ENCODE results near the gene ATP7B. TPM values are rescaled to one million over a fixed set of nuclear protein-coding genes. Genes with fewer than 3 reads are reported as not detected.
"Not testable (repeated sequence)": the region's sequence is repeated elsewhere in the genome, so short reads cannot be mapped to it uniquely, and the experiment has no call there.

Gene ATP7B
- total and polyA plus RNA-seq, 3 experiments from 2014 or later = 0.18 to 1.2 (median 1.1) TPM

DNA sequence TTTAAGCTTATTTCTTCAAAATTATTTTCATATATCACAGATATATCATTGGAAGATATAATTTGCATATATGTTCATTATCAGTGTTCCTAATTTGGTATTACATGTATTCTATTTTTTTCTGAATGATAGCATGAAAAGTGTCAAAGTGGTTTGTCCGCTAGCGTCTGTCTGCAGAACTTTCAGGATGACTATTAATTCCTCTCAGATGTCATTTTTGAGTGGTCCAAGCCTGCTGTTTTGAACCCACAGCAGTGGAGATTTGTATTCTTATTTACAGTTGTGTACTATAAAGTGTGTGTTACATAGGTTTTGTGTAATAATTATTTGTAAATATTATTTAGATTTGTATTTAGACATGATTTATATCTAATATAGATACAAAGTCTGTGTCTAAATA lies 21.8 kb upstream of the ATP7B start:
- ChIA-PET CTCF (no interaction called here), POLR2A (no interaction called here)
- no peaks in the 10 kb centered on the region for H3K9me3 ChIP-seq (ENCODE audit: low read length)
- peaks cover 11 to 30% (median 22%) of the 10 kb centered on the region in 3 donors for H3K36me3 Mint-ChIP-seq
- DNase-seq = no peak
- peaks cover 19 to 48% (median 26%) of the 10 kb centered on the region in 3 donors for H3K4me1 Mint-ChIP-seq
- no peak overlapping the region for H3K27ac Mint-ChIP-seq
- H3K27me3 ChIP-seq (ENCODE audit: insufficient read depth, low read length, poor library complexity, severe bottlenecking) = no peaks in the 10 kb centered on the region
- H3K4me1 ChIP-seq (ENCODE audit: insufficient read depth, low read length) = no peaks in the 10 kb centered on the region
- no peak overlapping the region for H3K4me3 Mint-ChIP-seq
- no peaks in the 10 kb centered on the region for H3K36me3 ChIP-seq (ENCODE audit: insufficient read depth, low read length)
- H3K4me3 ChIP-seq (ENCODE audit: low read length) = no peak overlapping the region
- peaks cover 0 to 8% (median under 1%) of the 10 kb centered on the region in 5 donors for H3K9me3 Mint-ChIP-seq
- no peak overlapping the region for H3K27ac ChIP-seq (ENCODE audit: low read depth, low read length)
- no peaks in the 10 kb centered on the region for H3K27me3 Mint-ChIP-seq

DNA sequence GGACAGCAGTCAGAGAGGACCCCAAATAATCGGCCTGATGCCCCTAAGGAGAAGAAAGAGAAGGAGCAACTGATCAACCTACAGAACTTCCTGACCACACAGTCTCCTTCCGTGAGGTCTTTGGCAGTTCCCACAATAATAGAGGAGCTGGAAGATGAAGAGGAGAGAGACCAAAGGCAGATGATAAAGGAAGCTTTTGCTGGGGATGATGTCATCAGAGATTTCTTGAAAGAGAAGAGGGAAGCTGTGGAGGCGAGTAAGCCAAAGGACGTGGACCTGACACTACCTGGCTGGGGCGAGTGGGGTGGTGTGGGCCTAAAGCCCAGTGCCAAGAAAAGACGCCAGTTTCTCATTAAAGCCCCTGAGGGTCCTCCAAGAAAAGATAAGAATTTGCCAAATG lies 19.2 kb upstream of the ATP7B start:
- peaks cover 21 to 50% (median 46%) of the 10 kb centered on the region in 3 donors for H3K36me3 Mint-ChIP-seq
- H3K27ac ChIP-seq (ENCODE audit: low read depth, low read length); DNase-seq; H3K27me3 ChIP-seq (ENCODE audit: insufficient read depth, low read length, poor library complexity, severe bottlenecking); H3K4me1 ChIP-seq (ENCODE audit: insufficient read depth, low read length); POLR2A ChIA-PET; H3K27me3 Mint-ChIP-seq; H3K4me3 Mint-ChIP-seq; H3K4me3 ChIP-seq (ENCODE audit: low read length); H3K9me3 ChIP-seq (ENCODE audit: low read length); CTCF ChIA-PET: not testable (repeated sequence)
- peaks cover 39 to 69% (median 48%) of the 10 kb centered on the region in 3 donors for H3K4me1 Mint-ChIP-seq
- H3K36me3 ChIP-seq (ENCODE audit: insufficient read depth, low read length) = peaks cover 12% of the 10 kb centered on the region
- peak overlapping the region in 1 of 8 donors; percentile 2 for H3K27ac Mint-ChIP-seq
- peaks cover 0 to 17% (median 2%) of the 10 kb centered on the region in 5 donors for H3K9me3 Mint-ChIP-seq

DNA sequence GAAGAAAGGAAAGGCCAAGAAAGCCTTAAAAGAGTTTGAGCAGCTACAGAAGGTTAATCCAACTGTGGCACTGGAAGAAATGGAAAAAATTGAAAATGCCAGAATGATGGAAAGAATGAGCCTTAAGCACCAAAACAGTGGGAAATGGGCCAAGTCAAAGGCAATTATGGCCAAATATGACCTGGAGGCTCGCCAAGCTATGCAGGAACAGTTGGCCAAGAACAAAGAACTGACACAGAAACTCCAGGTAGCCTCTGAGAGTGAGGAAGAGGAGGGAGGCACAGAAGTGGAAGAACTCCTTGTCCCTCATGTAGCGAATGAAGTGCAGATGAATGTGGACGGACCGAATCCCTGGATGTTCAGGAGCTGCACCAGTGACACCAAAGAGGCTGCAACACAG lies 18.3 kb upstream of the ATP7B start:
- Mint-ChIP-seq H3K4me1 (peaks cover 41 to 71% (median 53%) of the 10 kb centered on the region in 3 donors), H3K27me3 (peaks cover 0 to 1% of the 10 kb centered on the region in 2 donors), H3K9me3 (peaks cover 0 to 17% (median 2%) of the 10 kb centered on the region in 5 donors), H3K36me3 (peaks cover 28 to 58% (median 54%) of the 10 kb centered on the region in 3 donors), H3K4me3 (no peak overlapping the region), H3K27ac (no peak overlapping the region)
- Histone ChIP-seq H3K9me3 (ENCODE audit: low read length) (no peaks in the 10 kb centered on the region), H3K4me1 (ENCODE audit: insufficient read depth, low read length) (peaks cover 4% of the 10 kb centered on the region), H3K27ac (ENCODE audit: low read depth, low read length) (no peak overlapping the region), H3K36me3 (ENCODE audit: insufficient read depth, low read length) (peaks cover 20% of the 10 kb centered on the region), H3K4me3 (ENCODE audit: low read length) (no peak overlapping the region), H3K27me3 (ENCODE audit: insufficient read depth, low read length, poor library complexity, severe bottlenecking) (no peaks in the 10 kb centered on the region)
- CTCF ChIA-PET = no interaction called here
- POLR2A ChIA-PET = no interaction called here
- DNase-seq = no peak

DNA sequence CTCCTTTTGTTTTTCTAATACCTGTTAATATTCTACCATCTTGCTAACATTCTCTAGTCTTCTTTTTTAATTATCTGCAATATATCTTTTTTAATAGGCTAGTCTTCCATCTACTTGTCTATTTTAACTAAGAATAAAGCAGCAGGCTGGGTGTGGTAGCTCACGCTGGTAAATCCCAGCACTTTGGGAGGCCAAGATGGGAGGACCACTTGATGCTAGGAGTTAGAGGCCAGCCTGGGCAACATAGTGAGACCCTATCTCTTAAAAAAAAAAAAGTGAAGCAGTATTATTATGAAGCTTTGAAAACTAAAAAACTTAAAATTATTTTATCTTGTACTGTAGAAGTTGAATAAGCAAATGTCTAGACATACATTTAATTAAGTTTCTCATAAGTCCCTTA lies 16.6 kb upstream of the ATP7B start:
- H3K27ac Mint-ChIP-seq = no peak overlapping the region
- peaks cover 34 to 67% (median 65%) of the 10 kb centered on the region in 3 donors for H3K36me3 Mint-ChIP-seq
- CTCF ChIA-PET = no interaction called here
- peaks cover 0 to 1% of the 10 kb centered on the region in 2 donors for H3K27me3 Mint-ChIP-seq
- Histone ChIP-seq H3K27ac (ENCODE audit: low read depth, low read length) (no peak overlapping the region), H3K9me3 (ENCODE audit: low read length) (no peaks in the 10 kb centered on the region), H3K4me3 (ENCODE audit: low read length) (no peak overlapping the region), H3K27me3 (ENCODE audit: insufficient read depth, low read length, poor library complexity, severe bottlenecking) (no peaks in the 10 kb centered on the region), H3K36me3 (ENCODE audit: insufficient read depth, low read length) (peaks cover 27% of the 10 kb centered on the region), H3K4me1 (ENCODE audit: insufficient read depth, low read length) (peaks cover 4% of the 10 kb centered on the region)
- no peak overlapping the region for H3K4me3 Mint-ChIP-seq
- H3K9me3 Mint-ChIP-seq = peaks cover 0 to 17% (median 2%) of the 10 kb centered on the region in 5 donors
- POLR2A ChIA-PET = no interaction called here
- no peak for DNase-seq
- peaks cover 37 to 71% (median 50%) of the 10 kb centered on the region in 3 donors for H3K4me1 Mint-ChIP-seq

DNA sequence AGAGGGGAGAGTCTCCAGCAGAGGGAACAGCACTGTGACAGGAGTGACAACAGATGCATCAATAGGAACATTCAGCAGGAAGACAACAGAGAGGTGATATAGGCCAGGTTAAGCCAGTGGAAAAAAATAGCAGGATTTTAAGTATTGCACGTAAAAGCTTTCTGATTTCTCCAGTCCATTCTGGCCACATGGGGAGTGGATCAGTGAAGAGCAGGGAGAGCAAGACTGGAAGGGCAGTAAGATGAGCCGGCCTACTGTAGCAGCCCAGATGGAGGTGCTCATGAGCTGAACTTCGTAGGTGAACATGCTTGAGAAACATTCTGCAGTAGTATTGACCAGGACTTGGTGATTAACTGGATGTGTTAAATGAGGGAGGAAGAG lies 15.0 kb upstream of the ATP7B start:
- POLR2A ChIA-PET = no interaction called here
- peaks cover 4% of the 10 kb centered on the region for H3K4me1 ChIP-seq (ENCODE audit: insufficient read depth, low read length)
- Mint-ChIP-seq H3K36me3 (peaks cover 39 to 77% (median 68%) of the 10 kb centered on the region in 3 donors), H3K27me3 (peaks cover 0 to 1% of the 10 kb centered on the region in 2 donors), H3K27ac (no peak overlapping the region), H3K4me3 (peak overlapping the region in 1 of 7 donors; percentile 6), H3K9me3 (peaks cover 0 to 17% (median 2%) of the 10 kb centered on the region in 5 donors), H3K4me1 (peaks cover 33 to 61% (median 45%) of the 10 kb centered on the region in 3 donors)
- H3K9me3 ChIP-seq (ENCODE audit: low read length) = no peaks in the 10 kb centered on the region
- no peak overlapping the region for H3K27ac ChIP-seq (ENCODE audit: low read depth, low read length)
- no peaks in the 10 kb centered on the region for H3K27me3 ChIP-seq (ENCODE audit: insufficient read depth, low read length, poor library complexity, severe bottlenecking)
- CTCF ChIA-PET = no interaction called here
- DNase-seq = no peak
- H3K4me3 ChIP-seq (ENCODE audit: low read length) = no peak overlapping the region
- peaks cover 27% of the 10 kb centered on the region for H3K36me3 ChIP-seq (ENCODE audit: insufficient read depth, low read length)

DNA sequence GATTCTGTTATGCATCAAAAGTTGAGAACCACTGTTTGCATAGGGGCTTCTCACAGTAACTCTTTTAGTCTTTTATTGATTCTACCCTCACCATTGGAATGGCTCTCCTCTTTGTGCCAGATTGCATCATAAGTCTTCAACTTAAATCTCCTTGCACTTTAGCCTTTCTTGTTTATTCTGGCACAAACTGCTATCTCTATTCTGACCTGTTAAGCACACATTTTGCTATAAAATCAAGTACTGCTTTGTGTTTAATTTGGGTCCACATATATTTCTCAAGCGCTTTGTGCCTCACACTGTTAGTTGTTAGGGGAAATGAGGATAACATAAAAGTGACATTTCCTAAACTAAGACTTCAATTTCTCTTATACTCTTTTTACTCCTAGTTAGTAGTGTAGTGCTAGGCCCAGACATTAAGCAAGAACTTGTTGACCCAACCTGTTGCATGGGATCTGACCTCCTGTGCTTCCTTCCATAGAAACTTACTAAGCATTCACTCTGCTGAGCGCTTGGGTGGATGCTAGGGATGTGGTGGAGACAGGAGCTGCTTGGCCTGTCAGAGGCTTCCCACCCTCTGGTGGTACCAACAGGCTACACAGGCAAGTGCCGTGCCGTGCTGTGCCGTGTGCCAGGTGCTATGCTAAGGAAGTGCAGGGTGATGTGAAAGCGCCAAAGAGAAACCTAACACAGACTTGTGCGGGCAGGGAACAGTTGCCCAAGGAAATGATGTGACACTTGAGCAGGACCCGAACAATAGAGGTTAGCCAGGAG lies 14.4 kb upstream of the ATP7B start:
- CTCF ChIA-PET = no interaction called here
- POLR2A ChIA-PET = no interaction called here

DNA sequence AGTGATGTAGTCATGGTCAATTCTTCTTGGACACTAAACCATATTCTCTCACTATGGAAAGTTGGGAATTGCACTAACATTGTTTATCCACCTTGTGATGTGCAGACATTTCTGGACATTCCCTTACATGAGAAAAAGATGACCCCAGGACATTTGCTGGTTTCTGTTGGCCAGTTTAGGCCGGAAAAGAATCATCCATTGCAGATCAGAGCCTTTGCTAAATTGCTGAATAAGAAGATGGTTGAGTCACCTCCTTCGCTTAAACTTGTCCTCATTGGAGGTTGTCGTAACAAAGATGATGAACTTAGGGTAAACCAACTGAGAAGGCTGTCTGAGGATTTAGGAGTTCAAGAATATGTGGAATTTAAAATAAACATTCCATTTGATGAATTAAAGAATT lies 13.2 kb upstream of the ATP7B start, which contains the start of gene UTP14C:
Gene UTP14C (plus strand): TSS at position 211 of the 400 bp plus-strand sequence. CDS start 4,114 bp downstream, outside the sequence.
- peaks cover 36 to 57% (median 50%) of the 10 kb centered on the region in 3 donors for H3K4me1 Mint-ChIP-seq
- no peak within 1 kb of the TSS for H3K27ac Mint-ChIP-seq
- peaks cover 45 to 86% (median 65%) of the 10 kb centered on the region in 3 donors for H3K36me3 Mint-ChIP-seq
- peaks cover 0 to 1% of the 10 kb centered on the region in 2 donors for H3K27me3 Mint-ChIP-seq
- no peak within 1 kb of the TSS for H3K4me3 ChIP-seq (ENCODE audit: low read length)
- no peaks in the 10 kb centered on the region for H3K27me3 ChIP-seq (ENCODE audit: insufficient read depth, low read length, poor library complexity, severe bottlenecking)
- no peaks in the 10 kb centered on the region for H3K9me3 ChIP-seq (ENCODE audit: low read length)
- H3K4me1 ChIP-seq (ENCODE audit: insufficient read depth, low read length) = peaks cover 4% of the 10 kb centered on the region
- ChIA-PET CTCF (interaction anchor here (0.6 kb wide), 1 partner anchor 23 kb away, joined by 3 read pairs; no protein-coding TSS in a partner anchor), POLR2A (no interaction called here)
- H3K36me3 ChIP-seq (ENCODE audit: insufficient read depth, low read length) = peaks cover 37% of the 10 kb centered on the region
- H3K27ac ChIP-seq (ENCODE audit: low read depth, low read length) = no peak within 1 kb of the TSS
- DNase-seq = no peak
- peaks cover 0 to 13% (median 2%) of the 10 kb centered on the region in 5 donors for H3K9me3 Mint-ChIP-seq
- no peak within 1 kb of the TSS for H3K4me3 Mint-ChIP-seq

More for the DNA sequence above, 14.4 kb upstream of the ATP7B start:
- Mint-ChIP-seq H3K4me1 (peaks cover 36 to 60% (median 51%) of the 10 kb centered on the region in 3 donors), H3K27ac (no peak overlapping the region), H3K27me3 (peaks cover 0 to 1% of the 10 kb centered on the region in 2 donors), H3K36me3 (peaks cover 41 to 83% (median 69%) of the 10 kb centered on the region in 3 donors), H3K9me3 (peaks cover 0 to 17% (median 2%) of the 10 kb centered on the region in 5 donors), H3K4me3 (no peak overlapping the region)
- Histone ChIP-seq H3K4me3 (ENCODE audit: low read length) (no peak overlapping the region), H3K9me3 (ENCODE audit: low read length) (no peaks in the 10 kb centered on the region), H3K36me3 (ENCODE audit: insufficient read depth, low read length) (peaks cover 29% of the 10 kb centered on the region), H3K27ac (ENCODE audit: low read depth, low read length) (no peak overlapping the region), H3K27me3 (ENCODE audit: insufficient read depth, low read length, poor library complexity, severe bottlenecking) (no peaks in the 10 kb centered on the region), H3K4me1 (ENCODE audit: insufficient read depth, low read length) (peaks cover 4% of the 10 kb centered on the region)
- DNase-seq = no peak

DNA sequence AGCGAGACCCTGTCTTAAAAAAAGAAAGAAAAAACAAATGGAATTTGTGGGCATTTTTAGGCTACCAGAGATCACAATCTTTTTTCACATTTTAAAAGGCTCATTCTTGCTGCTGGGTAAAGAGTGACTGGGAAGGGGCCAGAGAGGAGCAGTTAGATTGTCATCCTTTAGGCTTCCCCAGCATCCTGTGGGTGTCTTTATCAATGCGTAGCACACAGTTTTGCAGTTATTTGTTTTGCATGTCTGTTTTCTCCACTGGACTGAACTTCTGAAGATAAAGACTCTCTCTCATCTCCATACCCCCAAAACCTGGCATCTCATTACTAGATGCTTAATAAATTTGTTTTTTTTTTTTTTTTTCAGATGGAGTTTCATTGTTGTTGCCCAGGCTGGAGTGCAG lies 11.1 kb upstream of the ATP7B start:
- DNase-seq = no peak
- Histone ChIP-seq H3K4me1 (ENCODE audit: insufficient read depth, low read length) (peaks cover 4% of the 10 kb centered on the region), H3K27ac (ENCODE audit: low read depth, low read length) (no peak overlapping the region), H3K36me3 (ENCODE audit: insufficient read depth, low read length) (peaks cover 37% of the 10 kb centered on the region), H3K4me3 (ENCODE audit: low read length) (no peak overlapping the region), H3K9me3 (ENCODE audit: low read length) (no peaks in the 10 kb centered on the region), H3K27me3 (ENCODE audit: insufficient read depth, low read length, poor library complexity, severe bottlenecking) (no peaks in the 10 kb centered on the region)
- H3K27me3 Mint-ChIP-seq = peaks cover 0 to 1% of the 10 kb centered on the region in 2 donors
- peaks cover 46 to 86% (median 47%) of the 10 kb centered on the region in 3 donors for H3K36me3 Mint-ChIP-seq
- H3K9me3 Mint-ChIP-seq = peaks cover 0 to 8% (median 2%) of the 10 kb centered on the region in 5 donors
- ChIA-PET POLR2A (no interaction called here), CTCF (no interaction called here)
- H3K27ac Mint-ChIP-seq = no peak overlapping the region
- H3K4me1 Mint-ChIP-seq = peaks cover 38 to 60% (median 52%) of the 10 kb centered on the region in 3 donors
- H3K4me3 Mint-ChIP-seq = no peak overlapping the region
